Measurements from ENCODE around the gene AANAT. TPM values are rescaled to one million over a fixed set of nuclear protein-coding genes. Genes with fewer than 3 reads are reported as not detected.
A peak's percentile ranks its signal among the peaks of the same experiment; 100 is the strongest.

The AANAT gene
- total RNA-seq, 6 experiments from 2014 or later = not detected

DNA sequence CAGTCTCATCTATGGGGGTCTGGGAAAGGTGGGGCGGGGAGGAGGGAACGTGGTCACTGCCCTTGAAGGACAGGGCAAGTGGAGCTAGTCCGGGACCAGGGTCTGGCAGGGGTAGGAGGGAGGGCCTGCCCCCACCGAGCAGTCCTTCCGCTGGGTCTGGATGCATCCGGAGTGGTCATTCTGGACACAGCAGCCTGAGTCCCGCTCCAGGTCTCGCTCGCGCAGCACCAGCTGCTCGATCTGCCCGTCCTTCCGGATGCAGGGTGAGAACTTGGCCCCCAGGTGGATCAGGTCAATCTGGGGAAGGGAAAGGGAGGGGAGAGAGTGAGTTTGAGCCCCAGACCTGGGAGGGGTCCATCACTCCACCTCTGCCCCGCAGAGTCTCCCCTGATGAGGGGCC lies 6.8 kb downstream of the AANAT start:
- H3K9me3 ChIP-seq = no peaks in the 10 kb centered on the region
- H3K36me3 ChIP-seq = no peaks in the 10 kb centered on the region
- TF ChIP-seq, protein P1, sequence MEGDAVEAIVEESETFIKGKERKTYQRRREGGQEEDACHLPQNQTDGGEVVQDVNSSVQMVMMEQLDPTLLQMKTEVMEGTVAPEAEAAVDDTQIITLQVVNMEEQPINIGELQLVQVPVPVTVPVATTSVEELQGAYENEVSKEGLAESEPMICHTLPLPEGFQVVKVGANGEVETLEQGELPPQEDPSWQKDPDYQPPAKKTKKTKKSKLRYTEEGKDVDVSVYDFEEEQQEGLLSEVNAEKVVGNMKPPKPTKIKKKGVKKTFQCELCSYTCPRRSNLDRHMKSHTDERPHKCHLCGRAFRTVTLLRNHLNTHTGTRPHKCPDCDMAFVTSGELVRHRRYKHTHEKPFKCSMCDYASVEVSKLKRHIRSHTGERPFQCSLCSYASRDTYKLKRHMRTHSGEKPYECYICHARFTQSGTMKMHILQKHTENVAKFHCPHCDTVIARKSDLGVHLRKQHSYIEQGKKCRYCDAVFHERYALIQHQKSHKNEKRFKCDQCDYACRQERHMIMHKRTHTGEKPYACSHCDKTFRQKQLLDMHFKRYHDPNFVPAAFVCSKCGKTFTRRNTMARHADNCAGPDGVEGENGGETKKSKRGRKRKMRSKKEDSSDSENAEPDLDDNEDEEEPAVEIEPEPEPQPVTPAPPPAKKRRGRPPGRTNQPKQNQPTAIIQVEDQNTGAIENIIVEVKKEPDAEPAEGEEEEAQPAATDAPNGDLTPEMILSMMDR (IDR thresholded peaks at IDR 0.05) = no peak
- TF ChIP-seq POLR2A (IDR thresholded peaks at IDR 0.05) = no peak

DNA sequence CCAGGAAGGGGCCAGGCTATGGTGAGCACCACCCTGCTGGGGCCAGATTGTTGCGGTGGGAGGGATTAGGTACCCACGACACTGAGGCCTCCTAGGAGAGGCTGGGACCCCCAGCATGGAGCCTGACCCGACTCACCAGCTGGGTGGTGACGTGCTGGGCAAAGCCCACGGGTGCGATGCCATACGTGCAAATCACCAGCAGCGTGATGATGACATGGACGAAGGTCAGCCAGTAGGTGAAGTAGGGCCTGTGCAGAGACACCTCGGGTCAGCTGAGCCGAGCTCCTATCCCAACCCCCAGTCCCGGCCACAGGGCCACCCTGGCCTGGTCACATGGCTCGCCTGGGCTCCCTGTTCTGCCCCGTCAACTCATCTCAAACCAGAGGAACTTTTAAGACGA lies 7.5 kb downstream of the AANAT start:
- Histone ChIP-seq H3K27me3 (no peaks in the 10 kb centered on the region), H3K36me3 (no peaks in the 10 kb centered on the region), H3K4me1 (no peaks in the 10 kb centered on the region), H3K4me3 (no peak overlapping the region), H3K9me3 (no peaks in the 10 kb centered on the region), H3K27ac (no peak overlapping the region)
- WGBS (ENCODE audit: insufficient coverage, low coverage, low lambda C conversion rate, missing lambda C conversion rate) = no CpG with 5 or more reads among the region's 15 CpGs
- DNase-seq = no peak
- no peak for ATAC-seq
- intact Hi-C loops (cut with DNase I) = no loop called here
- TF ChIP-seq, protein P1 (IDR thresholded peaks at IDR 0.05) = no peak

More for the DNA sequence above, 6.8 kb downstream of the AANAT start:
- ATAC-seq = no peak
- DNase-seq = peak in 1 of 3 donors; percentile 42
- Histone ChIP-seq H3K4me1 (no peaks in the 10 kb centered on the region), H3K27ac (no peak overlapping the region), H3K4me3 (no peak overlapping the region), H3K27me3 (no peaks in the 10 kb centered on the region)
- intact Hi-C loops (cut with DNase I) = no loop called here
- no CpG with 5 or more reads among the region's 14 CpGs for WGBS (ENCODE audit: insufficient coverage, low coverage, low lambda C conversion rate, missing lambda C conversion rate)

DNA sequence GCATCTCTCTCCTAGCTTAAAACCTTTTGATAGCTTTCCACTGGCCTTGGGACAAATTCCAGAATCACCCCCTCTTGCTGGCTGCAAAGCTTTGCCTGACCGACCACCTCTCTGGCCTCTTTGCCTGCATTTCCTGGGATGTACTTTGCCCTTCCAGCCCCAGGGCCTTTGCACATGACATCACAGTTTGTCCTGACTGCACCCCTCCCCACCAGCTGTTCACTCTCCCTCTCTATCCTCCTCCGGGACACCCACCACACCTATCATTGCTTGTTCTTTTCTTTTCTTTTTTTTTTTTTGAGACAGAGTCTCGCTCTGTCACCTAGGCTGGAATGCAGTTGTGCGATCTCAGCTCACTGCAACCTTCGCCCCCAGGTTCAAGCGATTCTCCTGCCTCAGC lies 7.9 kb downstream of the AANAT start:
- DNase-seq (no peak), ATAC-seq (no peak)
- no peaks in the 10 kb centered on the region for H3K4me1 ChIP-seq
- no peak overlapping the region for H3K27ac ChIP-seq
- 95% methylated on average over 6 of the region's 6 CpGs for WGBS (ENCODE audit: insufficient coverage, low coverage, low lambda C conversion rate, missing lambda C conversion rate)
- no peak overlapping the region for H3K4me3 ChIP-seq
- TF ChIP-seq, protein P1 (IDR thresholded peaks at IDR 0.05) = no peak
- TF ChIP-seq POLR2A (IDR thresholded peaks at IDR 0.05) = no peak
- H3K9me3 ChIP-seq = no peaks in the 10 kb centered on the region
- intact Hi-C loops (cut with DNase I) = no loop called here
- no peaks in the 10 kb centered on the region for H3K36me3 ChIP-seq
- no peaks in the 10 kb centered on the region for H3K27me3 ChIP-seq

DNA sequence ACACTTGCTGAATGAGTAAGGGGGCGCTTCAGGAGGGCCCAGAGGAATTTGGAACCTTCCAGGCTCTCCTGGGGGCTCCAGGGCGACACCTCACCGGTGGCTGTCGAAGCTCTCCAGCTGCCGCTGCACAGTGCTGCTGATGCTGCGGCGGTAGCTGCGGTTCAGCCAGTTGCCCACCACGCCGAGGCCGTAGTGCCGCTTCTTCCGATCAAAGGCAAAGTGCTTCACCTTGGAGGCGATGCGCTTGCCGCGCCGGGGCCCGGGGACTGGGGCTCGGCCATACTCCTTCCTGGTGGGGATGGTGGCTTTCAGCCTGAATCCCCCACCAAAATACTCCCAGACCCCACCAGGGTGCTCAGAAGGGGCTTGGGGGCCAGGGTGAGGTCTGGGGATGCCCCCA lies 9.3 kb downstream of the AANAT start:
- TF ChIP-seq, protein P1 (IDR thresholded peaks at IDR 0.05) = no peak
- TF ChIP-seq POLR2A (IDR thresholded peaks at IDR 0.05) = no peak
- Histone ChIP-seq H3K36me3 (no peaks in the 10 kb centered on the region), H3K27me3 (no peaks in the 10 kb centered on the region), H3K4me1 (no peaks in the 10 kb centered on the region), H3K9me3 (no peaks in the 10 kb centered on the region), H3K27ac (no peak overlapping the region), H3K4me3 (no peak overlapping the region)
- WGBS (ENCODE audit: insufficient coverage, low coverage, low lambda C conversion rate, missing lambda C conversion rate) = 100% methylated on average over 1 of the region's 20 CpGs
- intact Hi-C loops (cut with DNase I) = no loop called here
- ATAC-seq (no peak), DNase-seq (no peak)

DNA sequence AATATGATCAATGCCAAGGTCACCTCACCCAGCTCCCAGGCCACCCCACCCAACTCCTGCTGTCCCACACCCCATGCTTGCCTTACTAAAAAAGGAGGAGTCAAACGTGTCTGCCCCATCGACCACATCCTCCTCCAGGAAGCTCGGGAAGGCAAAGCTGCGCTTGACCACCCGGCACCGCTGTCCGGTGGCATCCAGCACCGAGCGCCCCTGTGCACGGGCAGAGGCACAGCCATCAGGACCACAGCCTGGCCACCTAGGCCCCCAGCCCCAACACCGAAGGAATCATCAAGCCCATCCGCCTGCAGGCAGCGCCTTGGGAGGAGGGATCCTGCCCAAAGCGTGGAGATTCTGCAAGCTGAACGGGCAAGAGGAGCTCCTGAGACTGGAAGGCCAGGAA lies 10.2 kb downstream of the AANAT start:
- Histone ChIP-seq H3K4me1 (no peaks in the 10 kb centered on the region), H3K36me3 (no peaks in the 10 kb centered on the region), H3K4me3 (no peak overlapping the region), H3K27ac (no peak overlapping the region), H3K27me3 (no peaks in the 10 kb centered on the region), H3K9me3 (no peaks in the 10 kb centered on the region)
- 95% methylated on average over 4 of the region's 15 CpGs for WGBS (ENCODE audit: insufficient coverage, low coverage, low lambda C conversion rate, missing lambda C conversion rate)
- ATAC-seq (no peak), DNase-seq (no peak)
- no peak for TF ChIP-seq POLR2A (IDR thresholded peaks at IDR 0.05)
- TF ChIP-seq, protein P1 (IDR thresholded peaks at IDR 0.05) = no peak
- intact Hi-C loops (cut with DNase I) = no loop called here

All from right lobe of liver (tissue), 6 donors.